HG03342 (cell line): ENCODE data around the gene S100A3.

ENCODE experiments used
- ATAC-seq: cut with Tn5 transposase; IDR thresholded peaks from one replicate; pipeline ENCODE4 v1.9.1; 2021; ENCODE audit warnings: mild to moderate bottlenecking, moderate library complexity; ENCODE audit not compliant: unreplicated experiment

The S100A3 gene

GRCh38 chr1:153515504-153516394 lies 33.3 kb downstream of the S100A3 start:
- ATAC-seq: no peak

- no peak for ATAC-seq
These were observed 35.4 kb downstream of the S100A3 start for GRCh38 chr1:153513666-153514065.

GRCh38 chr1:153513023-153513422 lies 36.0 kb downstream of the S100A3 start:
- ATAC-seq: no peak

GRCh38 chr1:153510984-153511410 lies 38.1 kb downstream of the S100A3 start:
- no peak for ATAC-seq

- ATAC-seq: no peak
These were observed 39.2 kb downstream of the S100A3 start for GRCh38 chr1:153509729-153510354.

- ATAC-seq: no peak
These were observed 40.0 kb downstream of the S100A3 start for GRCh38 chr1:153509036-153509435.

GRCh38 chr1:153507926-153508583 lies 41.0 kb downstream of the S100A3 start:
- no peak for ATAC-seq

GRCh38 chr1:153506831-153507413 lies 42.1 kb downstream of the S100A3 start:
- no peak for ATAC-seq

- no peak for ATAC-seq
These were observed 42.7 kb downstream of the S100A3 start for GRCh38 chr1:153506386-153506785.

GRCh38 chr1:153505576-153505975 lies 43.5 kb downstream of the S100A3 start:
- no peak for ATAC-seq

- no peak for ATAC-seq
These were observed 45.3 kb downstream of the S100A3 start for GRCh38 chr1:153503766-153504165.

- ATAC-seq: no peak
These were observed 50.3 kb downstream of the S100A3 start for GRCh38 chr1:153498746-153499145.
